GM19395 (cell line): ENCODE results near the gene STRN.
"Not testable (repeated sequence)": the region's sequence is repeated elsewhere in the genome, so short reads cannot be mapped to it uniquely, and the experiment has no call there.

Experiments used
- ATAC-seq: cut with Tn5 transposase; IDR thresholded peaks from one replicate; pipeline ENCODE4 v1.9.1; 2021; ENCODE audit warnings: mild to moderate bottlenecking, moderate library complexity; ENCODE audit not compliant: unreplicated experiment

STRN gene

DNA sequence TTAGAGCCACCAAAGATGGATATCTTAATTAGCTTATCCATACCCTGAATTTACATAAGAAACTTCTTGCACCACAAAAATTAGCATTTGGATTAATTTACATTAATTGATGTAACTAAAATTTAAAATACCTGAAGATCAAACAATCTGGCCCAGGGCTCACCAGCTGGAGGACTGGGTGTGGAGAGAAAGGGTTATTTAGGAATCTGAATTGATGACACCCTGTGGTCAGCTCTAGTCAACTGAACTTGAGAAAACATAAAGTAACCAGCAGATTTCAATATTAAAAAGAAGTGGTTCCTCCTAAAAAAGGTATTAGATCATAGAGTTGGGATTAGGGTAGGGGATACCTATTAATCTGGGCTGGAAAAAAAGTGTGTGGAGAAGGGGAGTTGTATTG, 122.5 kb downstream of the STRN start:
- ATAC-seq = no peak

DNA sequence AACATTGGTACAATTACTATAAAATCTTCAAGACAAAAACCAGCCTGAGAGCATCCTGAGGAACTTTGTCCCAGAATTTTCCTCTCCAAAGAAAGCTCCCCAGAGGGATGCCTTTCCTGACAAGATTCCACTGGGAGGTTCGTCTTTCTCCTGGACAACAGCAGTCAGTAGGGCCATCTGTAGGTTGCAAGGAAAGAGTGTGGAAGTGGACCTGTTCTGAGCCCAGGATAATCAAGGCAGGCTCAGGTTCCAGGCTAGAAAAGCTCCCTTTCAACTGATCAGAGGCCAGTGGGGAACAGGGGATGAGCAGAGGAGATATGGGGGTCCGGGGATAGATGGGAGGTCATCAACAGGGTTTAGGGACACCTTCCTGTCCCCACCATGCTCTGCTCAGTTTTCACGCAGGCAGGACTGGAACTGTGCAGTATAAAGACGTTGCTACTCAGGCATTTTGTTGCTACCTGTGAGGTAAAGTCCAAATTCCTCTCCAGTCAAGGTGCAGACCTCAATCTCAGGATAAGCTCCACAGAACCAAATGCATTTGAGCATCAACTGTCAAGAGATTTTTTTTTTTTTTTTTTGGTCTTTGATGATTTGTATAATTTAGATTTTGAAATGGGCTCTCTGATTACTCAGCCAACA, 126.2 kb downstream of the STRN start:
- no peak for ATAC-seq

DNA sequence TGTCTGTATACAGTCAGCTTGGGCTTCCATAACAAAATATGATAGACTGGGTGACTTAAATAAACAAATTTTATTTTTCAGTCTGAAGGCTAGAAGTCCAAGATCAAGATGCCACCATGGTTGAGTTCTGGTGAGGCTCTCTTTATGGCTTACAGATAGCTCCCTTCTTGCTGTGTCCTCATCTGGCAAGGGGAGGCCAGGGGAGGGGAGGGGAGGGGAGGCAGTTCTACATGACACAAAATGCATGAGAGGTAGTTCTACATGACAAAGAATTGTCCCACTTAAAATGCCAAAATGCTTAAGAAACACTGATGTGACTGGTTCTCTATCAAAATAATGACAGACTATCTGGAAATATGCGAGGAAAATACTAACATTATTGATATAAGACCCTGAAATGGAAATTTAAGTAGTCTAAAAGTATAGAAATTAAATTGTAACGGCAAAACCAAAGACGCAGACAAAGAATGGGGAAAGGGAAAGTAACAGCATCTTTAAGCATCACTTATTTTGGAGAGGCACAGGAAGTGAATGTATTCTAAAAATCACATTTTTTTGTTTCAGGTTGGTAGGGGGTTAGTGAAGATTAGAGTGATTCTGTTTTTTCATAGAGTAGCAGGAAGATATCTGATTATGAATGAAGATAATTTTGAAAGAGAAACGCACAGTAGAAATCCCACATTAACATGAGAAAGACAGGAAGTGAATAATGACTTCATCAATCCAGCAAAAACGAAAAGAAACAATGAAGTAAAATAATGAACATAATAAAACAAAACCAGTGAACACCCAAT, 131.4 kb downstream of the STRN start:
- ATAC-seq = no peak

DNA sequence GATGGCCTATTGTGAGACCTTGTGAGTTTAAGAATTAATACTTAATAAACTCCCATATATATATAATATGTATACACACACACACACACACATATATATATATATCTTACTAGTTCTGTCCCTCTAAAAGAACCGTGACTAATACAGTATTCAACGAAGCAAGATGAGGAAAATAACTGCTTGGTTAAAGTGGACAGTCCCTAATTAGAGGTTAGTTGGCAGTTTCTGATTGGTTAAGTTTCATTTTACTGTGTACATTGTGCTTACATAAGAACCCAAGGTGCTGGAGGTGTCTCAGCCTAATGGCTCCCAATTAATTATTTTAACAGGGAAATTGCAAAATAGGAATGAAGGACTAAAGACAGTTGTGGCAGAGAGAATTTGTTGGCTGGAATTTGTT, 132.1 kb downstream of the STRN start:
- ATAC-seq = no peak

DNA sequence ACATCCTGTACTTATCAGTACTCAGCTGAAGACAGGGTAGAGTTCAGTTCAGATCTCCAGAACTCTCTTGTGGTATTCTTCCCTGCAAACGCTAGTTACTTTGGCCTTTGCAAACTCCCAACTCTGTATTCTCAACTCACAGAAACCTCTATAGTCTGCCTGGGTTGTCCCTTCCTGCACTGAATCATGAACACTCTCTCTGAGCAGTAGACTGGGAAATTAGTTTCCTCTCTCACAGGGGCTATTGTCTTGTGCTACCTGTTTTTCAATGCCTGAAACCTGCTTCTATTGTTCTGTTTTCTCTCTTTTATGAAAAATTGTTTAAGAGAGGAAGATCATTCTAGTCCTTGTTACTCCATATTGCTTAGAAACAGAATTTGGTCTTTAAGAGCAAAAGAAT, 135.2 kb downstream of the STRN start:
- no peak for ATAC-seq

DNA sequence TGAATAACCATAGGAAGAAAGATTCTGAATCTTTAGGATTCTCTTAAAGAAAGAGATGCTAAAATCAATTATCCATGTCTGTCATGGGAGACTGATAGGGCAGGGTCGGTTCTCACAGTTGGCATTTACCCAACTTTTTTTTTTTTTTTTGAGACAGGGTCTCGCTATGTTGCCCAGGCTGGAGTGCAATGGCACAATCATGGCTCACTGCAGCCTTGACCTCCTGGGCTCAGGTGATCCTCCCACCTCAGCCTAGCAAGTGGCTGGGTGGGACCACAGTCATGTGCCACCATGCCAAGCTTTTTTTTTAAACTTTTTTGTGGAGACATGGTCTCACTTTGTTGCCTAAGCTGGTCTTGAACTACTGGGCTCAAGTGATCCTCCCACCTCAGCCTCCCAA, 141.7 kb downstream of the STRN start:
- not testable (repeated sequence) for ATAC-seq

DNA sequence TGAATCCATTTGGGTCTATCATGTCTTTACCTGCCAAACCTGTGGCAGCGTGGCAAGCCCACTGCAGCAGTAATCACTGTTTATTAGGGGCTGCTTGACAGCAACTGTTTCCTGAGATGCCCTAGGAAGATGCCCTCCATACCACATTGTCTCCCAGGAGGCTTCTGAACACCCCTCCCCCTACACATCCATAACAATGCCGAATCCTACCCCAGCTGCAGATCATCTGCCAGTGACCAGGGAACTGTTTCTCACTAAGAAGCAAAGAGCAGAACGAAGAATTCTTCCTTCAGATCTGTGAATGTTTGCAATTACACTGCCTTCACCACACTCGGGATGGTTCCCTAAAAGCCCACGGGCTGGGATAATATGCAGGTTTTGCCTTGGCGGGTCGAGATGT, 142.1 kb downstream of the STRN start:
- ATAC-seq = no peak

DNA sequence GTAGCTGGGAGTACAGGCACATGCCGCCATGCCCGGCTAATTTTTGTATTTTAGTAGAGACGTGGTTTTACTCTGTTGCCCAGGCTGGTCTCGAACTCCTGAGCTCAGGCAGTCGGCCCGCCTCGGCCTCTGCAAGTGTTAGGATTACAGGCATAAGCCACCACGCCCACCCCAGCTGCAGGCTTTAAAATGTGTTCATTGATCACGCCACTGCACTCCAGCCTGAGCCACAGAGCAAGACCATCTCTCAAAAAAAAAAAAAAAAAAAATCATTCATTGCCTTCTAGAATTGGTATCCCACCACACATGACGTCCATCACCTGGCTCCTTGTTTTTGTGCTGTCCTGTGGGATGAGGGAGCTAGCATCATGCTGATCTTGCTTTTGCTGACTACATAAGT, 142.5 kb downstream of the STRN start:
- no peak for ATAC-seq

DNA sequence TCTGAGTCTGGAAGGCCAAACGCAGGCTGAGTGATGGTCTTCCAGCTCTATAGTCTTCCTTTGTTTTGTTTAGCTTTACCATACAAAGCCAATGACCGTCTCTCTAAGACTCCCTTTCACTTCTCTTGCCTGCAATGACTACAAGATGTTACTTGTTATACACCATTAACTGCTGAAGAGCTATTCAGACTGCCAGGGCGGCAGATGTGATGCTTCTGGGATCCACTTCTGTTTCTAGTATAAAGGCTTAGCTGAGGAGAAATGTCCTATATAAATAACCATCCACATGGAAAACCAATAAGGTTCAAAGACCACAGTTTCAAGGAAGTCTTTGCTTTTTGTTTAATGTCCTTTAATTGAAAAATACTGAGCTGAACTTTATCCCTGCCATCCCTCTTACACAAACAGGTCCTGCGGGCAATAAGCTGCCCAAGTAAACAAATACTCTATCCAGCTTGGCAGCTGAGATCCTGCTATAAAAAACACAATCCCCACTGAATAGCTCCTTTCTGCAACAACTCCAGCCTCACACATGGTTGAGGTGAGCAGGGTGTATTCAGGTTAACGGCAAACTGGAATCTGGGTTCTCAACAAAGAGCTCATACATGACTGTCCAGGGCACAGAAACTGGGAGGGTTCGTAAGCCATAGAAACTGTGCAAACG, 145.3 kb downstream of the STRN start:
- no peak for ATAC-seq

DNA sequence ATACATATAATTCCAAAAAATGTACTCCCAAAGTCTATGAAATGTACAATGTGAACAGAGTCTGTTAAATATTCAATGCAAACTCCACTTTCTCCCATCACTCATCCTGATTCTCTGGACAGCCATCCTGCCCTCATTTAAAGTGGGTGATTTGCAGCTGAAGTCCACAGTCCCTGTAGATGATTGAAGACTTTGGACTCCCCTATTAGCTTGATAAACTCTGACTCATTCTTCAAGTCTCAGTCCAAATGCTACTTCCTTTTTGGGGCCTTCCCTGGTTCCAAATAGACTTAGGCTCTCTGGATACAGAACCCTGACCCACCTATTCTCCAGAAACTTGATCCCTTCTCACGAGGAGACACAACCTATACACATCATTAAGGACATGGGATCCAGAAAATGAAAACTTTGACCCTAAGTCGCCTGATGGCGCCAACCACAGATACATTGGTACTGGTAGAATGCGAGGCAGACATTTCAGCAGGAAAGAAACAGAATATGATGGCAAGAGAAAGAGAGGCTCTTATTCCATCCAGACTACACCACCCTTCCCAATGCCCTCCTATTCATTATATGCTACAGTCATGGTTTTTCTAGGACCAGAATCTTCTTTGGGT, 147.1 kb downstream of the STRN start:
- ATAC-seq = no peak

DNA sequence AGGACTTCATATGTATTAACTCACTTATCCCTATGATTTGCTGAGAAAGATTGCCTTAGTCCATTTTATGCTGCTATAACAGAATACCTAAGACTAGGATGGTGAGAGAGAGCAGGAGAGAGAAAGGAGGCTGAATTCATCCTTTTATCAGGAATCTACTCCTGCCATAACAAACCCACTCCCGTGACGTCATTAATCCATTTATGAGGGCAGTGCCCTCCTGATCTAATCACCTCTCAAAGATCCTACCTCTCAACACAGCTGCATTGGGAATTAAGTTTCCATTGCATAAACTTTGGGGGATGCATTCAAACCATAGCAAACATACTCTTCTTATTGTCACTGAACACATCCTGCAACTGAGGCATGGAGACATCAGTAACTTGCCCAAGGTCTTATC, 147.8 kb downstream of the STRN start:
- ATAC-seq = no peak

DNA sequence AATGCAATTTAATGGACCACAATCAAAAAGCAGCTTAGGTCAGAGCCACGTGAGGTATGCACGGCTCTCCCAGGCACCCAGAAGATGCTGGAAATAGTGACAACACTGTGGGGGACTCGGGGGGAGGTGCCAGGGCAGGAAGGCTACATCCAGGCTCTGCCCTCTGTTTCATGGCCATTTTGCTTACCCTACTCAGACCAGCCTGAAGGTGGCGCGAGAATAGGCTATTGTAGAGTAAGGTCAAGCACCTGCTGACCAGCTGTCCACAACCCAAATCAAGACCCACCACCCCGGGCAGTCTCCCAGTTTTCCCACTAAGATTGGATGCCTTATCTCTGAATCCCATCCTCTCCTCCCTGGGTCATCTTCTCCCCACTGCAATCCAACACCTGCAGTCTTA, 154.1 kb downstream of the STRN start:
- no peak for ATAC-seq

DNA sequence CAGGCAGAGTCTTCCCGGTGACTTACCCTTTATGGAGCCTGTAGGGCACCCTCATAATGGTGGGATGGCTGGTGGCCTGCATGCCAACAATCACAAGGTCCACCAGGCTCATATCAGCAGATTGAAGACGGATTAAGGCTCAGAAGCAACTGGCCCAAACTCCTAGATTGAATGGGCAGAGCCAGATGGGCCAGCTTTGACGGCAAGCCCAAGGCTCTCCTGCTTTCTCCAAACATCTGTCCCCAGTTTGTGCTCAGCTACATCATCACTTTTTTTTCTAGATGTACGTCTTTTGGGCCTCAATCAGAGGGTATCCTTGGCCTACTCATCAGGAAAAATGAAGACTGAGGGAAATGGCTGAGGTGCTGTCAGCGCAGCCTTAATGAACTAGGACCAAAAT, 155.3 kb downstream of the STRN start:
- no peak for ATAC-seq

DNA sequence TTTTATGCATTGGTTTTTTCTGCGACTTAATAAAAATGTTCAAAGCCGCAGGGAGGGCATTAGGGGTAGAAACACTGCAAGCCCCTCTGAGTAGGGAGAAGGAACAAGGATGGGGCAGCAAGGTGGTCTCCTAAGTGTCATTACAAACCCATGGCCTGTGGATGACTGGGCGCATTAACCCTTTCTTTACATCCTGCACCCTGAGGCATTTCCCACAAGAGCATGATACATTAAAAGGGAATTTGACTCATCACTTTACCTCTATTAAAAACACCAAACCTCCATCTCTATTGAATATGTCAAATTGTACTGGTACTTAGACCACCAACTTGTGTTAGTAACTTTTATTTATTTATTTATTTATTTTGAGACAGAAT, 157.3 kb downstream of the STRN start:
- ATAC-seq = no peak

DNA sequence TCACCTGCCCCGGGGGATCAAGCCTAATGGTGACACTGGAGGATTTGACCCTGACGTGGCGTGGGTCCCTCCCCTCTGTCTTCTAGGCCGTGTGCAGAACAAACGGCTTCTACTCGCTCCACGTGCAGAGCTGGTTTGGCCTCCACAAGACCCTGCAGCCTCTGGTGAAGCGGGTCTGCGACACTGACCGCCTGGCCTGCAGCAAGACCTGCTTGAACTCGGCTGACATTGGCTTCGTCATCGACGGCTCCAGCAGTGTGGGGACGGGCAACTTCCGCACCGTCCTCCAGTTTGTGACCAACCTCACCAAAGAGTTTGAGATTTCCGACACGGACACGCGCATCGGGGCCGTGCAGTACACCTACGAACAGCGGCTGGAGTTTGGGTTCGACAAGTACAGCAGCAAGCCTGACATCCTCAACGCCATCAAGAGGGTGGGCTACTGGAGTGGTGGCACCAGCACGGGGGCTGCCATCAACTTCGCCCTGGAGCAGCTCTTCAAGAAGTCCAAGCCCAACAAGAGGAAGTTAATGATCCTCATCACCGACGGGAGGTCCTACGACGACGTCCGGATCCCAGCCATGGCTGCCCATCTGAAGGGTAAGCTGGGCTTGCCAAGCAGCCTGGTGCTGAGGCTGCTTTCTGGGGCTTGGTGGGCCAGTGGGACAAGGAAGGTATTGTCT, 157.8 kb downstream of the STRN start:
- no peak for ATAC-seq

DNA sequence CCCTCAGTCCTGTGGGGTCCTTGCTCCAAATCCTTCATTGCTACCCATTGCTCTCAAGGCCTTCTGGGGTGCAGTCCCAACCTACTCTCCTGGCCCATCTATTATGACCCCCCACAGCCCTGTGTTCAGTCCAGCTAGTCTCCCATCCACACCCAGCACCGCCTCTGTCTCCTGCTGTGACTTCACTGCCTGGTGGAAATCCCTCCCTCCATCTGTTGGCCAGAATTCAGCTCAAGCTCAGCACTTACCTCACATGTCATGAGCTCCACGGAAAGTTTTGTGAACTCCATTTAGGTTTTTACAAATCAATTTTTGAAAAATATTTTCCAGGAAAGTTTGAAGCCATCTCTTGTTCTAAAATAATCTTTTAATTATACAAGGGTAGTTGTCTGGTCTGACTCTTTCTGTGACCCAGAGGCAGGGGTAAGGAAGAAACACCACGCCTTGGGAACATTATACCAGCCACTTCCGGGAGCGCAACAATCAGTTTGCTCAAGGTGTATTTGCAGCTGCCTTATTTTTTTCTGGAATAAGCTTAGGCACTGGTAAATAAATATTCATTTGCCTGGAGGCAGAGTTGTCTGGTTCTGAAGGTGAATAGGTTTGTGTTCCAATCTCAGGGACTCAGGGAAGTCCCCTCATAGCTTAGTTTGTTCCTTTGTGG, 159.0 kb downstream of the STRN start:
- ATAC-seq = no peak

DNA sequence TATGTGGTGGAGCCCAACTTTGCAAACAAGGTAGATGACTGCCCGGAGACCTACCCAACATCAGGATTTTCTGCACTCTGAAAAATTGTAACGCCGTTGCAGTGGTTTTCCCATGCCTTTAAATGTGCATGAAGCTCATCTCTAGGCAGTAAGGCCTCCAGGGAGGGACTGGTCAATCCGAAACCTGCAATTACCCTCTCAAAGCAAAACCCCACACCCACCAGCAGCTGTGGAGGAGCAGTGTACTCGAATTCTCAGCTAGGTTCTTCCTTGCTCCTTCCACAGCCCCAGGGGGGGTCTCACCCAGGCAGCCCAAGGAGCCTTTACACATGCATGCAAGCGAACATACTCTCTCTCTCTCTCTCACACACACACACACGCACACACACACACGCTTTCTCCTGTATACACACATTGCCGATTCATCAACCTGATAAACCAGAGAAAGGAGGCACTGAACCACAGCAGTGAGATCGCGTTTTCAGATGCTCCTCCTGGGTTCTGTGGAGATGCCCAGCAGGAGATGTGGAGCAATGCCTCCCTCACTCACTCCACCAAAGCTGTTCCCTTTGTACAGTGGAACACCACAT, 160.6 kb downstream of the STRN start:
- no peak for ATAC-seq

DNA sequence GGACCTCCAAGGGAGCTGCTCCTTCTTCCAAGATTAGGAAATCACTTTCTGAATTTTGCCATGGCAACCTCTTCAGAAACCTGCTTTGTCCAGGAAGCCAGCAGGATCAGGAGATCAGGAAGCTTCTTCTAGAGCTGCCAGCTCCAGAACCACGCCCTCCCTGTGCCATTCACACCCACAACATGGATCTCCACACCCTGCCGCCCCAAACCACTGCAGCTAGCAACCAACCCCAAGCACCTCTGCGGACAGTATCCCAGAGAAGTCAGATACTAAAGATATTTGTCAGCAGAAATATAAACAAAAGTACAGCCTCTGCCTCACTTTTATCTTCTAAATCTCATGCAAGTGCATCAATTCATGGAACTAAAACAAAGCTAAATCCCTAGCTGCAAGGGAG, 163.4 kb downstream of the STRN start:
- no peak for ATAC-seq

DNA sequence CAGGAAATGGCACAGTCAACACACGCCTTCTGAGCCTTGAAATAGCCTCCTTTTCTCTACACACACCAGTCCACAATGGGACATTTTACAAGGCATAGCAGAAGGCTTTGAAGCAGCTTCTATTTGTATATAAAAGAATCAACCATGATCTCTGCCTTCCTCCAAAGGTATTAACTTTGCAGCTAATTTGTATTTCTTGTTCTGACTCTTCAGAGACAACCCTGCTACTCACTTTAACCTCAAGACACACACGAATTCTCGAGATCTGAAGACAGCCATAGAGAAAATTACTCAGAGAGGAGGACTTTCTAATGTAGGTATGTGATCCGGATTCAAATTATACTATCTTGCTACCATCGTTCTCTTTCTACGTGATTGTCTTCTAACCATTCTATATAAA, 165.2 kb downstream of the STRN start:
- no peak for ATAC-seq

DNA sequence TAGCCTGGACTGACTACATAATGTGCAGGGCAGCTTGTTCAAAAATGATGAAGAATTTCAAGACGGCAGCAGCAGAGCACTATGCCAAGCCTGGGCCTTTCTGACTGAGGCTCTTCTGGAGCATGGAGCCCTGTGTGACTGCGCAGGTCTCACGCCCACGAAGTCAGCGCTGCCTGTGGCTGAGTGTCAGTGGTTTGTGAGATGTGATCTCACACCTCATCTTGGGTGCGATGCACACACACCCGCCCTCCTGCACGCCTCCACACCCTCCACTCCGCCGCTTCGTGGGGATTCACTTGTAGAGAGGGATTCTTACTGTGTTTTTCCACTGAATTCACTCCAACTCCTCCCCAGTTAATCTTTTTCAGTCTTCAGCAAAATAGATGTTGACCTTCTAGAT, 166.0 kb downstream of the STRN start:
- ATAC-seq = no peak
